GM19239 (cell line): Measurements from ENCODE around the gene CERS5.
"Not testable (repeated sequence)": the region's sequence is repeated elsewhere in the genome, so short reads cannot be mapped to it uniquely, and the experiment has no call there.

Source experiments
- DNase-seq: peaks from one replicate; pipeline ENCODE4 v3.0.0; 2011; ENCODE audit warnings: low spot score; ENCODE audit not compliant: insufficient read length
- FAIRE-seq: peaks from 2 replicates; lab custom pipeline; 2011; peaks lifted over from hg19 to GRCh38; lab: Jason Lieb, UNC

Gene CERS5

DNA sequence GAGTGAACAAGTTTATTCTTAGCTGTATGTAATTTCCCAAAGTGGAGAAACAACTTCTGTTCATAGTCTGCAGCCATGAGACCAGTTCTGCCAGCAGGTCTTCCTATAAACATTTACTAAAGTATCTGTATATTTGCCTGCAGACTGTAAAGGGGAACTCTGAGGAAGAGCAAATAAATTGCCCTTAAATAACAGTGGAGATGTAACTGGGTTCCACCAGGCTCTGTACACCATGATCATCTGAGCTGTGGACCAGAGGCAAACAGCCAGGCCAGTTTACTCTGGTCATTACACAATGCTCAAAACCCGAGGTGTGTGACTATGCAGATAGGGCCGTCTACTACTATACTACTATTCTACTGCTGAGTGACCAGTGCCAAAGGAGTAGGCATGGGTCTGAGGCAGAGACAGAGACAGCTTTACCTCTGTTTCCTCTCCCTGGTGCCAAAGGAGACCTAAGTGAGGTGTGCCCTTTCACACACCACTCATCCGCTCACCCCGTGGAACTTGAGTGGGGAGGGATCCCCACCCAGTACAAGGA is 21.1 kb upstream of the CERS5 start:
- FAIRE-seq, result no peak
- DNase-seq, result no peak

DNA sequence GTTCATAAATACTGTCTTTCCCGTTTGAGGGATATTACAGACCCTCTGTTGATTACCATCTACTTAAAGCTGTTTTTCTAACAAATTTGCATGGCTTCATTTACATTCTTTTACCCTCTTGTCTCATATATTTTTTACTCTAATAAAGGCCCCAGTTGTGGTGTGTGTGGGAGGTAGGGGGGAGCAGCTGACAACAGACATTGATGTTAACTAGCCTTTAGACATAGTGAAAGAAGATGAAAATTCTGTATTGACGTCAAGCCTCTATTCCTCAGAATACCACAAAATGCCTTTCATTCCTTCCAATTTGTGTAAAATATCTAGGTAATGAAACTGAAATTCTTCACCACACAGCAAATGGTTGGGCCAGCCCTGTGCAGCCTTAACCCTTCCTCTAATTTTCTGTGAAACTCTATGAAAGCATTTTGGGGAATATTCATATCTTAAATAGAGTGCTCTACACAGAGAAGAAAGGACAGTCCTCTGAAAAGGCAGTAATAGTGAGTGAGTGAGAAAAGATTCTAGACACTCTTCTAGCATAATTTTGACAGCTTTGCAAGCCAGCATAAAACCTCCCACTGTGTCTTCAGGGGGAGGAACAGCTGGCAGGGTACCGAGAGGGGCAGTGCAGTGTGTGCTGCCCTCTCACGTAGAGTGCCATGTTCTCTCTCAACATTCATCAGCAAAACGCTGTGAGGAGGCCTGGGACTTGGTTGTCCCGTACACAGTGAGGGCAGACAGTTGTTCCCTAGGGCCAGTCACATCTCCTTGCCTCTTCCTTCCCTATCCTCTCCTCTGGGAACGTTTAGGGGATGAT is 20.1 kb upstream of the CERS5 start:
- peak; percentile 59 for FAIRE-seq
- DNase-seq, result no peak

DNA sequence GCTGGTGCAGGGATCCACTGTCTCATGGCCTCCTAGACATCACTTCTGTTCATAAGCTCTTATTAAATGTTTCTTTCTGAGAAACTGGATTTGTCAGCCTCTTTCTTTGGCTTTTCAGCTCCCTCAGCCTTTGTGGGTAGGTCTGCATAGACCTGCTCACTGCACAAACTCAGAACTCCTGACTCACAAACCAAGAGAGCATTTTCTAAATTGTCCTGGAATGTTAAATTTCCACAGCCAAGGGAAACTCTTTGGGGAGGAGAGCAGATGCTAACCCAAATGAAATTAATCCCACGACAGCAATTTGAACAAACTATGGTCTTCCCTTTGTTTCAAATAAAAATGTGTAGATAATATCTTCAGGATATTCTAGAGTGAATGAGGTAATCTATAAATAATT is 19.5 kb upstream of the CERS5 start:
- FAIRE-seq (no peak), DNase-seq (no peak)

DNA sequence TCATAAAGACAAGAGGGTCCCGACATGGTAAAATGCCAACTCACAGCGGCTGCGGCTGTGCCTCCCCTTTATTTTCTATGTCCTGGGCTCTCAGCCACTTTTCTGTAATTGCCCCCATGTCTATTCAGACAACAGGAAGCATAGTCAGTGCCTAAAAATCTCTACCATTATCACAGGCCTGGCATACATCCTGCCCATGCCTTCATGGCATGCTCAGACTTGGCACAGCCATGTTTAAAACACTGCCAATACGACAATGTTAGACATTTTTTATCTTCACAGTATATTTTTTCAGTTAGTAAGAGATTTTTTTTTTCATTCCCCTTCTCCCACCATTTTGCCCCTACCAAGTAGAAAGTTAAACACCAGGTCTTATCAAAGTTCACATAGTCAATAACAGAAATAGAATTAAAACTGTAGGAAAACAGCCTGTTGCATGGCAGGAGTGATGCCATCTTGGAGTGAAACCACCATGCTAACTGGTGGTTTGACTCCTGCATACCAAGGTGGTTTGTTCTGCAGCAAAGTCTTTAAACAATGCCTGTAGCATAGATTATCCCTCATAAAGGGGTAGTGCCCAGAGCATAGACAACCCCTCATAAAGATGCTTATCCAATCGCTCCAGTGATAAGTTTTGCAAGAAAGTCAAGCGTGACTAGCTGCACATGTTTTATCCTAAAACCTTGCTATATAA is 18.9 kb upstream of the CERS5 start:
- FAIRE-seq (no peak), DNase-seq (no peak)

DNA sequence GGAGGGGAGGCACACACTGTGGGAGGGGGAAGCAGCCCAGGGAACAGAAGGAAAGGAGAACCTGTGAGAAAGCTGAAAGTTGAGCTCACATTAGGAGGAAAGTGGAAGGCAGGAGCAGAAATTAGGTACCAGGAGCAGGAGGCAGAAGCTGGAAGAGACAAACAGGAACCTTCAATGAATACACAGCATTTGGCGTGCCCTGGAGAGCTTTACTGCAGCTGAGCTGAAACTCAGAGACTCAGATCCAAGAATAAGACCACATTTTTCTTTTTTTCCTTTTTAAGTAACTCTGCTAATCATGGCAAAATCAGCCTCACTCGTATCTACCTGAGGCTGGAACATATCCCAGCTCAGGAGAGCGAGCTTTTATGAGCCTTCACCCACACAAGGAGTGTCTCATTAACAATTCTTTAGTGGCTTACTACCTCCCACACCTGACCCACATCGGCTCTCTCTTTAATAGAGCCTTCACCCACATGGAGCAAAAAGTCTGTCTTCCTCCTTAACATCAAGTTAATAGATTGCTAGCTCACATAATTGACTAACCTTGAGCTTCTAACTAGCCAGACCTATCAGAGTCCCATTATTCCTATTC is 18.2 kb upstream of the CERS5 start:
- no peak for DNase-seq

DNA sequence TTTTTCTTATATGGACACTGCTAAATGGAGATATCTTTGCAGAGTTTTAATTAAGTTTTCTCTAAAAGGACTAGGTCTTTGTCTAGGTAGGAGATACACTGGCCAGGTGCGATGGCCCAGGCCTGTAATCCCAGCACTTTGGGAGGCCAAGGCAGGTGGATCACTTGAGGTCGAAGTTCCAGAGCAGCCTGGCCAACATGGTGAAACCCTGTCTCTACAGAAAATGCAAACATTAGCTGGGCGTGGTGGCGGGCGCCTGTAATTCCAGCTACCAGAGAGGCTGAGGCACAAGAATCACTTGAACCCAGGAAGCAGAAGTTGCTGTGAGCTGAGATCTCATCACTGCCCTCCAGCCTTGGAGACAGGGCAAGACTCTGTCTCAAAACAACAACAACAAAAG is 17.1 kb upstream of the CERS5 start:
- FAIRE-seq, result no peak
- DNase-seq, result no peak

More for the DNA sequence above, 18.2 kb upstream of the CERS5 start:
- no peak for FAIRE-seq

DNA sequence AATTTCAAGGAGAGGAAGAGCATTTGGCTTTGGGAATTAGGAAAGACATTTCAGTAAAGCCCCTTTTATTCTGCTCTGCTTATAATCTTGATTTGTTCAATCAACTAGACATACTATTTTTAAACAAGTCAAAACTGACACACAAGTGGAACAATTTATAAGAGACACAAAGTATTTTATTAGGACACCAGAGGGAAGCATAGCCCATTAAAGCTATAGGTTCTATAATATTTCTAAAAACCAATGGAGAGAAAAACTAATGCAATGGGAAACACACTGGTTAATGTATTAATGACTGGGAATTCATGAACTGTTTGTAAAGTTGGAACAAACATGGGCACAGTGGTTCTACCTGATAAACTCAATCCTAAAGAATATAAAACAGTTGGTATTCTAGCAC is 15.3 kb upstream of the CERS5 start:
- FAIRE-seq, result no peak
- DNase-seq, result no peak

DNA sequence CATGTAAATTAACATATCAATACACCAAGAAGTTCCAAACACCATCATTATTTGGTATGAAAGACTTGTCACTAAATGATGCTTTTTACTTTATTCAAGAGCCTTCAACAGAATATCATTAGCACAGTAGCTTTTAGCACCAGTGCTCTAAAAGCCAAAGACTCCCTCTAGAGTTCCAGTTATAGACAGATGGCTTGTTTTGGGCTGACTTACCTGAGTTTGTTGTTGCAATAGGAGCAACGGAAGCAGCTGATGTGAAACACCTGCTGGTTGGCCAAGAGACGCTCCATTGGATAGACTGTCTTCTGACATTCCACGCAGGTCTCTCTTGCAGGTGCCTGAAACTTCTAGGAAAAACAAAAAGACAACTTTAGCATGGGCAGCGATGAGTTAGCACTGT is 14.5 kb upstream of the CERS5 start:
- FAIRE-seq (no peak), DNase-seq (no peak)

DNA sequence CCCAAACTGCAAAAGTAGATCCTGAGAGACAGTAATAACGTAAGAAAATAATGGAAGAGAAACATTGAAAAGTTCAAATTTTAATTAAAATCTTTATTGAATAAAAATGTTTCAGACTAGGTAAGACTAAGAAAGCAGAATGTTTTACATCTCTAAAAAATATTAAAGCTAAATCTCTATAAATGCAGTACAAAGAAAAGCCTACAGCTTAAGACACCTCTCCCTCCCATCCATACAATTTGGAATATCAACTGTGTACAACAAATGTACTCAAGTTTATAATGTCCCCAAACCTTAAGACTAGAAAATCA is 8.5 kb upstream of the CERS5 start:
- no peak for DNase-seq
- FAIRE-seq, result no peak

DNA sequence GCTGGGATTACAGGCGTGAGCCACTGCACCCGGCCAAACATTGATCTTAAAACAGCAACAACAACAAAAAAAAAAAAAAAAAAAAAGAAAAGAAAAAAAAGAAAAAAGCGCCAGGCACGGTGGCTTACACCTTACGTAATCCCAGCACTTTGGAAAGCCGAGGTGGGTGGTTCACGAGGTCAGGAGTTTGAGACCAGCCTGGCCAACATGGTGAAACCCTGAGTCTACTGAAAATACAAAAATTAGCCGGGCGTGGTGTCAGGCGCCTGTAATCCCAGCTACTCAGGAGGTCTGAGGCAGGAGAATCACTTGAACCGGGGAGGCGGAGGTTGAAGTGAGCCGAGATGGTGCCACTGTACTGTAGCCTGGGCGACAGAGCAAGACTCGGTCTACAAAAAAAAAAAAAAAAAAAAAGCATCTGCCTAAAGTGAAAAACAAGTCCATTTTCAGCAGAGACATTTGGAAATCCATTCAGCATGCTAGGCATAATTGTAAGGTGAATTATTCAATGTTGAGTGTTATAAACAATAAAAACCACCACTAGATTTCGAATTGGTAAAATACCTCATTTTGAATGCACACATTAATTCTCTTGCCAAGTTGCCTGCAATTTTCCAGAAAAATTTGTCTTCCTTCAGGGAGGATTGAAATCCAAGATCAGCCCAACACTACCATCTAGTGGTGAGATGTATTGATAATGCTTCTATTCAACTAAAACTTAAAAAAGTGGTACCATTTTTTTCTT is 8.0 kb upstream of the CERS5 start:
- FAIRE-seq, result peak; percentile 90

DNA sequence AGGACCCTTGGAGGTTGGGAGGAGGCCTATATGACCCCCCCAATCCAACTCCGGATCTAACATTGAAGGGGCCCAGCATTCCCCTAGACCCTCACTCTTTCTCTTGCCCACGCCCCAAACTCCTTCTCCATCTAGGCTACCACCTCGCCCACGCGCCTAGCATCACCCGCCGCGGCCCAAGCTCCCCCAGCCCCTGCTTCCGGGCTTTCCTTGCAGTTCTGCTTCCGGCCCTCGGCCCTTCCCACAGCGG is 445 bp downstream of the CERS5 start:
- FAIRE-seq, result no peak
- no peak for DNase-seq

More for the DNA sequence above, 8.0 kb upstream of the CERS5 start:
- DNase-seq, result no peak

DNA sequence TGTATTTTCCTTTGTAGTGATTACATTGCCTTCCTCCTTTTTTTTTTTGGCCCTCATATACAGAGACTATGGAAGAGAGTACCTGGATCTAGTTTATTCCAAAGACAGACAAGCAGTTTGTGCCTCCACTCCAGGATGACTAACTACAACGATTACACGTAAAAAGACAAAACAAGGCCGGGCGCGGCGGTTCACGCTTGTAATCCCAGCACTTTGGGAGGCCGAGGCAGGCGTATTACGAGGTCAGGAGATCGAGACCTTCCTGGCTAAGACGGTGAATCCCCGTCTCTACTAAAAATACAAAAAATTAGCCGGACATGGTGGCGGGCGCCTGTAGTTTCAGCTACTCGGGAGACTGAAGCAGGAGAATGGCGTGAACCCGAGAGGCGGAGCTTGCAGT is 2.2 kb downstream of the CERS5 start:
- no peak for DNase-seq
- FAIRE-seq, result no peak

DNA sequence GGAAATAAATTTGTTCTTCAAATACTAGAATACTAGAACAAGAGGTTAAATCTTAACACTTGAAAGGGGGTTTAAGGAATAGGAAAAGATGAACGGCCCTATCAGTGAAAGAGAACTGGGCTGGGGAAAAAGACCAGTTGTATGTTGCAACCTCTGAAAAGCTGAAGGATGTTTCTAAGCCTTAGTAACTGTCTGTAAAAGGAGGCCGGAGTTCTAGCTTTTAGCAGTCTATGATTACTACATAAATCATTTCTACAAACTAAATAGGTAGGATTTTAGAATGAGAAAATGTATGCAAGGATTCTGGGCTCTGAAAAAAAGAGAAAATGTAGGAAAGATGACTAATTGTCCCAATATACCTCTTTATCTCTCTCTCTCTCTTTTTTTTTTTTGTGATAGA is 4.9 kb downstream of the CERS5 start:
- no peak for FAIRE-seq
- DNase-seq, result no peak

DNA sequence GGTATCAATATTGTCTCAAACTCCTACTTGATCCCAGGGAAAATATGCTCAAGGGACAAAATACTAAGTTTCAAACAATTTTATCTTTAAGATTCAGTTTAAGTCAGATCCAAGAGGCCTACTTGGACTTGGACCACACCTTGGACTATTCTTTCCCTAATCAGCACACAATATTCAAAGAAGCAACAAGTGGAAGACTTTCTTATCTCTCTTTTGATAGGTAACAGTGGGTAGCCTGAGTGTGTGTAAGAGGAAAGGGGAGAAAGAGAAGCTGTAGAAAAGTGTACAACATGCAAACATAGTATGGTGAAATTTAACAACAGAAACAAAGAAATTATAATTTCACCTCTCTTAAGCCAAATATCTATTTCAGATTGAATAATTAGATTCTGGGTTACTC is 6.5 kb downstream of the CERS5 start:
- FAIRE-seq, result no peak
- DNase-seq, result no peak

DNA sequence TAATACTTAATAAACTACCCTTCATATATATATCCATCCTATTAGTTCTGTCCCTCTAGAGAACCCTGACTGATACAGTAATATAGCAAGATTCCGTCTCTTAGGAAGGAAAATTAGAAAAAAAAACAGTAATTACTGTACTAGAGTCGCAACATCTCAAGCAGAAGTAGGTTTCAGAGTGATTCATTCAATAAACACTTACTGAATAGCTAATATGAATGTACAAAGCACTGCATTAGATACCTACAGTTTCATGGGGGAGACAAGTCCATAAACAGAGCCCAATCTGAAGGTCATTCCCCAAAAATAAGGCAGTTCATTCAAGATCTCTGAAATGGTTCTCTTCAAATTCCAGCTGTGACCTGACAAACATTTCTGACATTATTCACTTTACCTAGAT is 9.9 kb downstream of the CERS5 start:
- no peak for DNase-seq
- FAIRE-seq, result no peak

DNA sequence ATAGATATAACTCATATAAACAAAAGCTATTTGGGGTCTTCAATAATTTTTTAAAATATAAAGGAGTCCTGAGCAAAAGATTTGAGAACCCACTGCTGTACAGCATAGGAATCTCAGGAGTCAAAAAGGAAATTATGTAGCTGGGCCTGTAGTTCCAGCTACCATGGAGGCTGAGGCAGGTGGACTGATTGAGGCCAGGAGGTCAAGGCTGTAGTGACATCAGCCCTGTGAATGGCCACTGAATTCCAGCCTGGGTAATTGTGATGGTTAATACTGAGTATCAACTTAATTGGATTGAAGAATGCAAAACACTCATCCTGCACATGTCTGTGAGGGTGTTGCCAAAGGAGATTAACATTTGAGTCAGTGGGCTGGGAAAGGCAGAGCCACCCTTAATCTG is 10.5 kb downstream of the CERS5 start:
- FAIRE-seq (no peak), DNase-seq (no peak)

DNA sequence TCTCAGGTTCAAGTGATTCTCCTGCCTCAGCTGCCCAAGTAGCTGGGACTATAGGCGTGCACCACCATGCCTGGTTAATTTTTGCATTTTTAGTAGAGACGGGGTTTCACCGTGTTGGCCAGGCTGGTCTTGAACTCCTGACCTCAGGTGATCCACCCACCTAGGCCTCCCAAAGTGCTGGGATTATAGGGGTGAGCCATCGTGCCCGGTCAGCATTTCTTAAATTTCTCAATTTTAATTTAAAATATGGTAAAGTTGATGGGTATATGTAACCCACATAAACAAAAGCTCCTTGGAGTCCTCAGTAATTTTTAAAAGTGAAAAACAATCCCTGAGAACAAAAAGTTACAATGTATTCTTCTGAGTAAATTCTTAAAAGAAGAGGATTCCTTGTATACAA is 12.2 kb downstream of the CERS5 start:
- FAIRE-seq, DNase-seq: not testable (repeated sequence)

DNA sequence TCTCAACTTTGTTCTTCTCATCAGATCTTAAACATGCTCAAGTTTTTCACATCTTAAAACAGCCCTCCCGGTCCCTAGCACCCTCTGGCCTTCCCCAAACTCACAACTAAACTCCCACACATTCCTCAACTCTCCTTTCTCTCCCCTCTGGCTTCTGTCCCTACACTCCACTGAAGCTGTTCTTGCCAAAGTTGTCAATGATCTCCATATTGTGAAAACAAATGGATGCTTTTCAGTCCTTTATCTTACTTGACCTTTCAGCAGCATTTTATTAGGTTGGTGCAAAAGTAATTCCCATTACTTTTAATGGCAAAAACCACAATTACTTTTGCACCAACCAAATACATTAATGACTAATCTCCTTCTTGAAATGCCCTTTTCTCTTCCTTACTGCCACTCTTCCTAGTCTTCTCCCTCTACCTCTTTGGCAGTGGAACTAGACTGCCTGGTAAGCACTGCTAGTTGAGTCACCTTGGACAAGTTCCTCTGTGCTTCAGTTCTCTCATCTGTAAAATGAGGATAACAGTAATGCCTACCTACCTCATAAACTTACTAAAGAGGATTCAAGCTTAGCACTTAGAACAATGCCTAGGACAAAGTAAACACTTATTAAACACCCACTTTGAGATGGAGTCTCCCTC is 16.0 kb downstream of the CERS5 start:
- peak; percentile 23 for FAIRE-seq

DNA sequence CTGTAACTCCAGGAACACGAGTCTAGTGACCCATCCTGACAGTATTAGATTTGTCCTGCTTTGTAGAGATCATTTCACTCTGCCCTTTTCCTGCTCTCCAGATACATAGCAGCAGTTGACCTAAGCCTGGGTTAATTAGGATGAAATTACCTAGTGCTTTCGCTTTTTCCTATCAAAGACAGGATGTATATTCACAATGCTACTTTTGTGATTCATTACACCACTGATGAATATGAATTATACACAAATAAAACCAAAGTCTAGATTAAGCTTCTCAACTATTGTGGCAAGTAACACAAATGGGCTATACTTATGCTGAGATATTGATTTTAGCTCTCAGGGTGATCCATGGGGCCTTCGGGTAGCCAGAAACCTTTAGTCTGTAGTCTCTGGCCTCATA is 17.9 kb downstream of the CERS5 start:
- DNase-seq (no peak), FAIRE-seq (no peak)

More for the DNA sequence above, 16.0 kb downstream of the CERS5 start:
- no peak for DNase-seq

DNA sequence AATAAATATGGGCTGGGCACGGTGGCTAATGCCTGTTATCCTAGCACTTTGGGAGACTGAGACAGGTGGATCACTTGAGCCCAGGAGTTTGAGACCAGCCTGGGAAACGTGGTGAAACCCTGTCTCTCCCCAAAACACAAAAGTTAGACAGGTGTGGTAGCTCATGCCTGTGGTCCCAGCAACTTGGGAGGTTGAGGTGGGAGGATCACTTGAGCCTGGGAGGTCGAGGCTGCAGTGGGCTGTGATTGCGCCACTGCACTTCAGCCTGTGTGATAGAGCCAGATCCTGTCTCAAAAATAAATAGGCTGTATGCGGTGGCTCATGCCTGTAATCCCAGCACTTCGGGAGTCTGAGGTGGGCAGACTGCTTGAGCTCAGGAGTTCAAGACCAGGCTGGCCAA is 19.2 kb downstream of the CERS5 start:
- not testable (repeated sequence) for DNase-seq, FAIRE-seq
